HG02588 (cell line): ENCODE results near the gene SDK2.

Source experiments
- ATAC-seq: cut with Tn5 transposase; IDR thresholded peaks from one replicate; pipeline ENCODE4 v1.9.1; 2021; ENCODE audit warnings: mild to moderate bottlenecking, moderate library complexity; ENCODE audit not compliant: unreplicated experiment

Gene SDK2

DNA sequence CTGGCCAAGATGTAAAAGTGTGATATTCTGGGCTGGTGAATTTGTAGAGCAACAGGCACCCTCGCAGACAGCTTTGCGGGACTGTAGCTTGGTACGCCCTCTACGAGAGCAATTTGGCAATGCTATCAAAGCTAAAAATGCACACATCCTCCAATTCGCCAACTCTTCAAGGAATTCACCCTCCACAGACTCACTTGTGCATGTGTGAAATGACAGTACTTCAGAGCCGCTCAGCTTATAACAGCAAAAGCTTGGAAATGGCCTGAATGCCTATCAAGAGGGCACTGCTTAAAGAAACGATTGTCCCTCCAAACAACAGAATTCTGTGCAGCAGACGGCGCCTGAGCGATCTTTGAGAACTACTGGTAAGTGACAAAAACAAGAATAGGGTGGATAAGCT lies 130.8 kb downstream of the SDK2 start:
- no peak for ATAC-seq

DNA sequence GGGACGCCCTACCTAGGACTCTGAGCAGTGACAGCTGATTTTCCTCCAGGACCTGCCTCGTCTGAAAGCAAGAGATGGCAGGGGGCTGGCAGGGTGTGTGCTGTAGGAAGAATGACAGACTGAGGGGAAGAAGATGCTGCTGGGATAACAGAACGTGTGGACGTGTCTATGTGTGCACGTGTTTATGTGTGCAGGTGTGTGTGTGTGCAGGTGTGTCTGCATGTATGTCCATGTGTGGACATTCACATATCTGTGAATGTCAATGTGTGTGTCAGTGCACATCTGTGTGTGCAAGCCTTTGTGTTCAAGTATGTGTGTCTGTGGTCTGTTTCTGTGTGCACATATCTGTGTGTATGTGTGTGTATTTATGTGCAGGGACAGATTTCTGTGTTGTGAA lies 132.5 kb downstream of the SDK2 start:
- ATAC-seq, result no peak

DNA sequence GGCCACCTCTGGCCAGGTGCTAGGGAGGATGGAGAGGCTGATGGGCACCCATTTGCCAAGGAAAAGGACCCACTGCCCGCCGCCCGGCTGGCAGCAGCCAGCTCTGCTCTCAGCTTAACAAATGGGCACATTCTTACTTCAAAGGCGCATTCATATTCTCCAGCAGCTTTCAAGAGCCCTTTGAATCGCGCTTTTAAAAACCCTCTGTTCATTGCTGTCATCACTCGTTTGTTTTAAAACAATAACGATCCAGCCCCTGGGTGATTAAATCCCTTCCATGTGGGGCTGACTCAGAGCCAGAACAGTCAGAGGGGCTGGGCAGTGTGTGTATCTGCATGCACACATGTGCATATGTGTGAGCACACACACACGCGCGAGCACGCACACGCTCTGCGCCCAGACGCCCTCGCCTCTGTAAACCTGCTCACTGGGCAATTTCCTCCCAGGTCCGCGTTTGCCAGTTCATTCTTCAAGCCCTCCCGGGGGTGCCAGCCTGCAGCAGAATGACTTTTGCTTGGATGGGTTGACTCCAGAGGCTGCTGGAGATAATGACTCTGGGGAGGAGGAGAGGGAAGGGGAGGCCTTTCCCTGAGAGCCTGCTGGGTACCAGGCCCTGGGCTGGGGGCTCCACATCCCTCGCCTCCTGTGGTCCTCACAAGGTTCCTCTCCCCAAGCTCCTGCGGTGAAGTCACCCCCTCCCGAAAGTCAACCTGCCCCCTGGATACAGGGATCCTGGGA lies 133.1 kb downstream of the SDK2 start:
- no peak for ATAC-seq

DNA sequence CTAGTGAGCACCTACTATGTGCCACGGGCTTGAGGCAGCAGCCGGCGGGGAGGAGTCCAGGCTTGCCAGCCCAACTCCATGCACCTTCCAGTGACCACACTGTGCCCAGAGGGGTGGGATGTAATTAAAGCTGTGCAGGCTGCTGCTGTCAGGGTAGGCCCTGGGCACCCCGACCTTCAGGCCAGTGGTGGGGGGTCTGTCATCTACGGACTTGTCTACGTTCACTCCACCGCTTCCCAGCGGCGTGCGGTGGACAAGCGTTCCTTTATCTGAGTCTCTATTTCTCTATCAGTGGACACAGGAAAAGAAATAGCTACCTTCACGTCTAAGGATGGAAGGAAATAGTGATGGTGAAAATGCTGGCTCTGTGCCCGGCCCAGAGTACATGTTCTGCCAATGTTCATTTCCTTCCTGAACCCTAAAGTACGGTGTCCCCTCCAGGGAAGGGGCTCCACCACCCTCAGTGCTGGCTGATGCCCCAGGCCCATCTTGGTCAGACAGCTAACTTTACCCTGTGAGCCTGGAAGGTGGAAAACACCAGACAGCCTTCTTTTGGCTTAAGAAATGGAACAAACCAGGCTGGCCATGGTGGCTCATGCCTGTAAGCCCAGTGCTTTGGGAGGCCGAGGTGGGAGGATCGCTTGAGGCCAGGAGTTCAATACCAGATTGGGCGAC lies 135.2 kb downstream of the SDK2 start:
- ATAC-seq, result no peak

GRCh38 chr17:73508057-73508930 lies 136.0 kb downstream of the SDK2 start:
- ATAC-seq, result no peak

GRCh38 chr17:73506470-73507435 lies 137.5 kb downstream of the SDK2 start:
- no peak for ATAC-seq

- ATAC-seq, result no peak
Measured at GRCh38 chr17:73503560-73503959, 140.7 kb downstream of the SDK2 start.

DNA sequence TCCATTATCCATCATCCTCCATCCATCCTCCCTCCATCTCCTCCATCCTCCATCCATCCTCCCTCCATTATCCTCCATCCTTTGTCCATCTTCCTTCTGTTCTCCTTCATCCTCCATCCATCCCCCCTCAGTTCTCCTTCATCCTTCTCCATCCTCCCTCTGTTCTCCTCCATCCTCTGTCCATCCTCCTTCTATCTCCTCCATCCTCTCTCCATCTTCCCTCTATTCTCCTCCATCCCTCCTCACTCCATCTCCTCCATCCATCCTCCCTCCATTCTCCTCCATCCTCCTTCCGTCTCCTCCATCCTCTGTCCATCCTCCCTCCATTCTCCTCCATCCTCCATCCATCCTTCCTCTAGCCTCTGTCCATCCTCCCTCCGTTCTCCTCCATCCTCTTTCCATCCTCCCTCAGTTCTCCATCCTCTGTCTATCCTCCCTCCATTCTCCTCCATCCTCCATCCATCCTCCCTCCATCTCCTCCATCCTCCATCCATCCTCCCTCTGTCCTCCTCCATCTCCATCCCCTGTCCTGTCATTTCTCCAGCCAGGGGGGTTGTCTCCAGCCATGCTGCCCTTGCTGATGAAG lies 143.7 kb downstream of the SDK2 start:
- no peak for ATAC-seq

GRCh38 chr17:73498886-73499554 lies 145.2 kb downstream of the SDK2 start:
- ATAC-seq, result no peak

DNA sequence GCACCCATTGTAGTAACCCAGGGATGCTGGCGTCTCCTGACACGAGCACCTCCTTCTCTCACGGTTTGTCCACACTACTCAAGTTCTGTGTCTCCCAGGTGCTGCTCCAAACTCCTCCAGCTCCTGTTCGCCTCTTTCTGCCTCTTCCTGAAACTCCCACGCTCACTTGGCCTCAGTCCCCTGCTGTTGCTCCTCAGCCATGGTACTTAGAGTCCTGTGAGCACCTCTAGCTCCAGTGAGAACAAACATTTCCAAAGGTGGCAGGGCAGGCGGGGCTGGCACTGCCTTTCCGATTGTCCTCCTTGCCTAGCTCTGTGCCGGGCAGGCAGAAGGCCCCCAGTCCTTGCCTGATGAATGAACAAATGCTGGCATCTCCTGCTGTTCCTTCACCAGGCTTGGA lies 146.1 kb downstream of the SDK2 start:
- ATAC-seq, result no peak

- no peak for ATAC-seq
Measured at GRCh38 chr17:73497721-73498120, 146.5 kb downstream of the SDK2 start.

DNA sequence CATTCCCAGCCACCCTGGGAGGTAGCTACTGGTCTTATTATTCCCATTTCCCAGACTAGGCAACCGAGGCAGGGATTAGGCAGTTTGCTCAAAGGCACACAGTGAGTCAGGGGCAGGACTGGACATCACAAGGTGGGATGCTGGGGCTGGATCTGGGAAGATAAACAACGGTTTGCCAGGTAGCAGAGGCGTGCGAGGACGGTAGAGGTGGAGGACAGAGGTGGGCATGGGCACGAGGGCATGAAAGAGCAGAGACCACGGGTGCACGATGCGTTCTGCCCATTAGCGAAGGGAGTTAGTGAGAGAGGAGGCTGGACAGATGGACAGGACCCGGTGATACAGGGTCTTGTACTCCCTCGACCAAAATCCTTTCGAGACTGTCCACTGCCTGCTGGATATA lies 148.0 kb downstream of the SDK2 start:
- ATAC-seq, result no peak

GRCh38 chr17:73495641-73496040 lies 148.6 kb downstream of the SDK2 start:
- no peak for ATAC-seq

DNA sequence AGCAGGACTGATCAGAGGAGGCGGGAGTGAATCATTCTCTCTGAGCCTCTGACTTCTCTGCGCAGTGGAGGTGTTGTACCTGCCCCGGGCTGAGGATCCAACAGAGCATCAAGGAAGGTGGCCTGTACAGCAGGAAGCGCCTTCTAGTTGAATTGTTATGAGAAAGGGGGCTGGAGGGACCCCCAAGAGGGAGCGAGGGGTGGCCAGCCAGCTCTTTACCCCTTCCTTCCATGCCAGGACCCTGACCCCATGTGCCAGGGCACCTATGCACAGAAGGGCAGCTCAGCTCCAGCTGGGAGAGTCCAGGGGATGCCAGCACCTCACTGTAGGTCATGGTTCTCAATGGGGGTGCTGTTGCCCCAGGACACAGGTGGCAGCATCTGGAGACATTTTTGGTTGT lies 149.3 kb downstream of the SDK2 start:
- ATAC-seq, result no peak

DNA sequence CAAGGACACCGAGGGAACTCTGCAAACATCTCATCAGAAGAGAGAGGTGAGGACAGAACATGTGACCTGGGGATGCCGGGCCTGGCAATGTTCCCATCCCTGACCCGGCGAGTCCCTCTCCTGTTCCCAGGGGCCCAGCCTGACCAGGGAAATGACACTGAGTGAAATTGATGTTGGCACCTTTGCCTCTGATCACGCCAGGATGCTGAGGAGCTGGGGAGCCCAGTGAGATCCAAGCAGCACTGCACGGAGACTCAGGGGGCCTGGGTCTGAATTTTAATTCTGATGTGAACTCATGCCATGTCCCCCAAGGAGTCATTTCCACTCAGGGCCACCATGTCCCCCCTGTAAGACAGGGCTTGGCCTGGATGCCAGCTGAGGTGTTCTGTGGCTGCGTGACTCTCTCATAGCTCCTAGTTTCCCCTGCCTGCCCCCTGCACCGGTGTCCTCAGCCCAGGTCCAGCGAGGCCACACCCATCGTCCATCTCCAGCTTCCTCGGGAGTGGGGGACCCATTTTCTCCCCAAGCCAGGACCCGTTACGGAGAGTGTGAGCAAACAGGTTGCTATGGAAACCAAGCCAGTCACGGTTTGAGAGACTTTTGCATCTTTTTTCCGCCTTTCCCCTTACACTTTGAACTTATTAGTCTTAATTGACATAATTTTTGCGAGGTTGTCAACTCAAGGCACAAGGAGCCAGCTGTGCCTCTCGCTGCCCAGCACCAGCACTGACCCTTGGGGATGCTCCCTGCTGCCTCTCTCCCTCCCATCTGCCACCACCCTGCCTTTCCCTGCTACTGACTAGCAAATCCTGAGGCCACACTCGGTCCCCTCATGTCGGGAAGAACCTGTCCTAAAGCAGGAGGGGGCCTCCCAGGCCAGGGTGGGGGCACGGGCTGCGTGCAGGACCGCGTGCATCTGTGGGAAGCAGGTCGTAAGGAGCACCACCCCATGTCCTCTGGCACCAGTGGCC lies 150.0 kb downstream of the SDK2 start:
- ATAC-seq, result no peak

DNA sequence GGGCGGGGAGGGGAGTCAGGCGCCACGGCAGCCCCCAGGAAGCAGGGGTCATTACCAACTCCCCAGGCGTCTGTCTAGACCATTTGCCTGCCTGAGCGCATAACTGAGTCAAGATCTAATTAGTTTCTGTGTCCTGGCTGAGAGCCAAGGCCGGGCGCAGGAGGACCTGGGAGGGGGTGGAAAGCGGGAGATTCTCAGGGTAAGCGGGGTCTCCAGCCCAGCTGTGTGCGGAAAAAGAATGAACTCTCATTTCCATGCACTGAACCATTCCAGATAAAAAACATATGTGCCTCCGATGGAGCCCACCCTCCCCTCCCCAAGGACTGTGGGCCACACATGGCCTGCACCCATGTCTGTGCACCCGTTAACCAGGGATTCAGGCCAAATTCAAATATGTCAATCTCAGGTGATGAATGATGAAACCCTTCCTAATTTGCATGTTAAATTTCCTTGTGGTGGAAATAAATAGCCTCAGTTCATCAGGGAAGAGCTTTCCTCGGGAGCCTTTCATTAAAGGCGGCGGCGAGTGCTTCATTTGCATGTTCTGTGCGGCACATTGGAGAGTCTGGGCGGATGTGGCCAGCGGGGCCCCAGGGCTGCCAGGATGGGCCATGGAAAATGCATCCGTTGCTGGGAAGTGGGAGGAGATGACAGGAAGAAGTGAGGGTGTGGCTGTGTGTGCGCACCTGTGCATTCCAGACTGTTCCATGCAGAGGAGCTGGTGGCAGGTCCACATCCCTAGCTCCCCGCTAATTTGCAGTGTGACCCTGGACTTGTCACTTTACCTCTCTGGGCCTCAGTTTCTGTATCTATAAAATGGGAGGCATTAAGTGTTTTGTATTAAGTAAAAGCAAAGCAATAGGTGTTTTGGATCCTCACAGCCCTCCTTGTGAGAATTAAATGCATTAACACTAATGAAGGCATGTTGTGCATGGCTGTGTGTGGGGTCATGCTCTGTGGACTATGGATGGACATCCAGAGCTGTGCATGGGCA lies 151.1 kb downstream of the SDK2 start:
- no peak for ATAC-seq

DNA sequence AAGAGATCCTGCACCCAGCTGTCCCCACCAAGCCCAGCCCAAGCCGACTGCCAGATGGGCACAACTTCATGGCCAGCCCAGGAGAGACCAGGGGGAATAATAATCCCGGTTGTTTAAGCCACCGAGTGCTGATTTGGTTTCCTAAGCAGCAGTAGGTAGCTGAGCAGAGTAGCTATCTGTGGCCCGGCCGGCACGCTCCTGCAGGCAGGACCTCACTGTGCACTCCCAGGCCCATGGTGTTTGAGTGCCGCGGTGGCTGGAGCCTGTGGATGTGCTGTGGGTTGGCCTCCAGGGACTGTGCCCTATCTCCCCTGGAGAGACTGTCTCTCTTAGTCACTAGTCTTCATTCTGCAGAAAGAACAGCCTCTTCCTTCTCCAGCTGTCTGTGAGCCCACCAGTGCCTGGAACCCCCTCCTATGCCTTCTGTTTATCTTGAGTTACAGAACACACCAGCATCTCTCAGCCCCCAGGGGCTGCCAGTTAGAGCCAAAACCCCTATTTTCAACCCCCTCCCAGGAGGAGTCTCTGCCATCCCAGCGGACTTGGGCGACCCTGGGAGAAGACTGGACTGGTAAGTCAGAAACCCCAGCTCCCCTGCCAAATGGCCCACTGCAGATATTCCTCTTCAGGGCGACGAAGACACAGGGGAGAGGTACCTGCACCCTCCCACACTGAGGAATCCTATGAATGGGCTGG lies 152.0 kb downstream of the SDK2 start:
- no peak for ATAC-seq
